GM03348 (cell line): ENCODE measurements around the gene TDRD12.
"Not testable (repeated sequence)": the region's sequence is repeated elsewhere in the genome, so short reads cannot be mapped to it uniquely, and the experiment has no call there.

ENCODE experiments used
- DNase-seq: peaks from one replicate; pipeline ENCODE4 v3.0.0; 2012; ENCODE audit warnings: low spot score

Gene TDRD12

GRCh38 chr19:32692727-32693061, 26.9 kb upstream of the TDRD12 start:
- no peak for DNase-seq

- not testable (repeated sequence) for DNase-seq
Observed at GRCh38 chr19:32693151-32694108, 26.1 kb upstream of the TDRD12 start.

DNA sequence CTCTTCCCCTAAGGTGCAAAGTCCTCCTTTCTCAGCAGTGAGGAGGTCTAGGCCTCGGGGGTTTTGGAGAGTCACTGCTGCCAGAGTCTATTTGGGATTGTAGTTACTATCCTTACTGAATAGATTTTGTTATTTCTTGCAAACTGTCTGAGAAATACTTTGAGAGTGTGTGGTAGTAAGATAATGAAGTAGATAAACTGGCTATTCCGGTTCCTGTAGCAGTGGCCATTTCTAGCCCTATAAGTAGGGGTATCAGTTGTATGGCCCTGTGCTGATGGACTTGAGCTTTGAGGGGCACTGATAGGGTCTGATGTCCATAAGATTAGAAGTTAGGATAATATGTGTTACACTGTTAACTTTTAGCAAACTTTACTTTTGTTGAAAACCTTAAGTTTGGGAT, 25.3 kb upstream of the TDRD12 start:
- DNase-seq = not testable (repeated sequence)

- DNase-seq = not testable (repeated sequence)
Observed at GRCh38 chr19:32694851-32695250, 24.7 kb upstream of the TDRD12 start.

- DNase-seq = not testable (repeated sequence)
Observed at GRCh38 chr19:32695506-32695905, 24.1 kb upstream of the TDRD12 start.

- not testable (repeated sequence) for DNase-seq
Observed at GRCh38 chr19:32696771-32697170, 22.8 kb upstream of the TDRD12 start.

- not testable (repeated sequence) for DNase-seq
Observed at GRCh38 chr19:32700129-32700528, 19.4 kb upstream of the TDRD12 start.

- DNase-seq = no peak
Observed at GRCh38 chr19:32702010-32702409, 17.6 kb upstream of the TDRD12 start.

DNA sequence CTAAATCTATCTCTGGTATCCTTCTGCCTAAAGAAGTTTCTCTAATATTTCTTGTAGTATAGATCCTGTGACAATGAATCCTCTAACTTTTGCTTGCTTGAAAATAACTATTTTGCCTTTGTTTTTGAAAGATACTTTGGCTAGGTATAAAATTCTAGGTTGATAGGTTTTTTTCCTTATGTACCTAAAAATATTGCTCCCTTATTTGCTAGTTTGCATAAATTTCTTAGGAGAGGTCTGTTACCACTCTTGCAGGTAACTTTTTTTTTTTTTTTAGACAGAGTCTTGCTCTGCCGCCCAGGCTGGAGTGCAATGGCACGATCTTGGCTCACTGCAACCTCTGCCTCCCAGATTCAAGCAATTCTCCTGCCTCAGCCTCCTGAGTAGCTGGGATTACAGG, 15.6 kb upstream of the TDRD12 start:
- not testable (repeated sequence) for DNase-seq

DNA sequence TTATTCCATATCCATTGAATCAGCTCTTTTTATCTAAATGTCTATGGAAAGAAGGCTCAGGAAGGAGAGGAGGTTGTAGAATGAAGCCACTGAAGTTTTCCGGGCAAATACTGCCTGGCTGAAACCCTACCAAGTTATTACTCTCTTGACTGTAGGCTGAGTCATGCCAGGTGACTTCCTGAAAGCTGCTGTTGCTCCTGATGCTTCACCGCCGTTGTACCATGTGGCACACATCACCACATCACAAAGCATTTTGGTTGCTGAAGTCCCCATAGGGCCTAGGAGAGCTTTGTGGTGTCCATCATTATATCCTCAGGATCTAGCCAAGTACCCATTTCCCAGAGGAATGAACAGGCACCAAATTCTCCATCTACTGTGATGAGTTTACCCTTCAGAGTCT, 11.1 kb upstream of the TDRD12 start:
- DNase-seq = no peak

- no peak for DNase-seq
Observed at GRCh38 chr19:32709032-32709431, 10.5 kb upstream of the TDRD12 start.

GRCh38 chr19:32711747-32712146, 7.8 kb upstream of the TDRD12 start:
- DNase-seq = no peak

DNA sequence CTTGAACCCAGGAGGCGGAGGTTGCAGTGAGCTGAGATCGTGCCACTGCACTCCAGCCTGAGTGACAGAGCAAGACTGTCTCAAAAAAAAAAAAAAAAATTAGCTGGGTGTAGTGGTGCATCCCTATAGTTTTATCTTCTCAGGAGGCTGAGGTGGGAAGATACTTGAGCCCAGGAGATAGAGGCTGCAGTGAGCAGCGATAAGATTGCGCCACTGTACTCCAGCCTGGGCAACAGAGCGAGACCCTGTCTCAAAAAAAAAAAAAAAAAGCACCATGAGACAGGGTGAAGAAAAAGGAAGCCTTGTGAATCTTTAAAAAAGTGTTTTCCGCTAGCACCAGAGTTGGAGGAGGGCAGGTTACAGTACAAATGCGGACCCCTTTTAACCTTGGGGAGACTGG, 3.4 kb upstream of the TDRD12 start:
- not testable (repeated sequence) for DNase-seq

DNA sequence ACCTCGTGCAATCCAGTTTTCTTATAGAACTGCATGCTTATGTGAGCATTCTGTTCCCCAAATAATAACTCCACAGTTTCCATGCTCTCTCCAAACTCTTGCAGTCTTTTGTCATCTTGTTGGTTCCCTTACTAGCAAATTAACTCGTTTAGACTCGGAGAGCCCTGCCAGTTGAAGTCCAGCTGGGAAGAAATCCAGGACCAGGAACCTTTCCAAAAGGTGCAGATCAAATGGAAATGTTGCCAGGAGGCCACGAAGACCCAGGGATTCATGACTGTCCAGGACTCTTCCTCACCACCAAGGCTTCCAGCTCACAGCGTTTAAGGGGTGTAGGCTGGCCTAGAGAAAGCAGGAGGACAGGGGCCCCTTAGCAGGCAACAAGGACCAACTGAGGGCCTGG, 2.1 kb upstream of the TDRD12 start:
- DNase-seq = no peak

DNA sequence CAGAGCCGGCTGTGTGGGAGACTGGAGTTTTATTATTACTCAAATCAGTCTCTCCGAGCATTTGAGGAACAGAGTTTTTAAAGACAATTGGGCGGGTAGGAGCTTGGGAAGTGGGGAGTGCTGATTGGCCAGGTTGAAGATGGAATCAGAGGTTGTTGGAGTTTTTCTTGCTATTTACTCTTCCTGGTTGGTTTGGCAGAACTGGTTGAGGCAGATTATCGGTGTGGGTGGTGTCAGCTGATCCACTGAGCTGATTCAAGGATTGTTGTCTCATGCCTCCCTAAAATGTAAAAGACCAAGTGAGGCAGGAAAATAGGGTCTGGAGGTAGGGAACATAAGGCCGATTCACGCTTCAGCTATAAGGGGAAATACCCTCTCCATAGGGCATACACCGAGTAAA, 1.3 kb upstream of the TDRD12 start:
- DNase-seq = no peak

- no peak for DNase-seq
Observed at GRCh38 chr19:32720216-32720935, 809 bp downstream of the TDRD12 start.

DNA sequence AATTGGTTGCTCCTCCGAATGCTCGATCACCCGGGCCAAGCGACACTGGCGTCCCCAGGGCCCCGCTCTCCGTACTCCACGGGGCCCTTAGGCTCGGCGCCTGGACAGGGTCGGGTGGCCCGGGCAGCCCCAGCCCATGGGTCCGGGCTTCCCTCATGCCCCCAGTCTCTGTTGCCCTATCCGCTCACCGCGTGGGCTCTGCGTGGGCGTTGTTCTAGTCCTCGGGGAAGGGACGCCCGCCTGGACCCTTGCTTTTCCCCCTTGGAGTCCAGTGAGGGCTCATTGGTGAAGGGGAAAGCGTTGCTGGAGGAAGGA, 1.3 kb downstream of the TDRD12 start:
- DNase-seq = no peak

- DNase-seq = no peak
Observed at GRCh38 chr19:32735936-32736335, 16.4 kb downstream of the TDRD12 start.

DNA sequence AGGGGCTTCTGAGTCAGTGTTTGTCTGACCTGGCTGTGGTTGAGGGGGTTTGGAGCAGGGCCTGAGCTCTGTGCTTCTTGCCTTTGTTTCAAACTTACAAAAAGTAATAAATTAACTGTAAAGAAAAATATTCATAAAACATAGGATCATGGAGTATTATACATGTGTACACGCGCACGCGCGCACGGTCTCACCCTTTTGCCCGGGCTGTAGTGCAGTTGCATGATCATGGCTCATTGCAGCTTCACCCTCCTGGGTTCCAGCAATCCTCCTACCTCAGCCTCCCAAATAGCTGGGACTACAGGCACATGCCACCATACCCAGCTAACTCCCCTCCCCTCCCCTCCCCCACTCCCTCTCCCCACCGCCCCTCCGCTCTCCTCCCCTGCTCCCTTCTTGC, 23.5 kb downstream of the TDRD12 start:
- no peak for DNase-seq

GRCh38 chr19:32743447-32743846, 23.9 kb downstream of the TDRD12 start:
- no peak for DNase-seq

DNA sequence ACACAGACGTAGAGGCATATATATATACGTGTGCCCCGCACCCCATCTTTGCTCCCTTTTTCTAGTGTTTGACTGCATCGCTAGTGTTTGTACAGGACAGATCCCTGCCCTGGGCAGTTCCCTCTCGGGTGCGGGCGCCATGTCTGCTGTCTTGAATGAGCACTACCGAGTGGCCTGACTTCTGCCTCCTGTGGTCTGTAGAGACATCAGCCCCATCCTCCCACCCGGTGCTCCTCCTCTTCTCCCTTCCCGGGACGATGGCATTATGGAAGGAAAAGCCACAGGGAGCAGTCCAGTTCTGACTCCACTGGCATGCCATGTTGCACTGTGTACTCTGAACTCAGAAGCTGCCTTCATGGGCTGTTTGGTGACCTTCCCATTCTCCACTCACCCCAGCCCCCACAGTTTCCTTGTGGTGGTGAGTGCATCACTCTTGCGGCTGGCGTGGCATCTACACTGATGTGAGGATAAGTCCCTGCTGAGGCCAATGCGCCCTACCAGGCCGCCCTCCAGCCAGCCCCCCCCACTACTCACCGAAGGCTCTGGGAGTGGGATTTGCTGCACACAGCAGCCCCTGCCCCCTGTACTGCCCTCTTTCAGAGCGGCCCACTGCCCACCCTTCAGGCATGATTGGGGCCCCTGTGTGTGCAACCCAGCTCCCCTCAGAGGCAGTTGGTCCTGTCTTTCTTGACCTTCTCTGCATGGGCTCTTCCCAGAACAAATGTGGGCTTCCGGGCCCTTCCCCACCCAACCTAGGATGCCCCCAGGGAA, 25.2 kb downstream of the TDRD12 start:
- no peak for DNase-seq

DNA sequence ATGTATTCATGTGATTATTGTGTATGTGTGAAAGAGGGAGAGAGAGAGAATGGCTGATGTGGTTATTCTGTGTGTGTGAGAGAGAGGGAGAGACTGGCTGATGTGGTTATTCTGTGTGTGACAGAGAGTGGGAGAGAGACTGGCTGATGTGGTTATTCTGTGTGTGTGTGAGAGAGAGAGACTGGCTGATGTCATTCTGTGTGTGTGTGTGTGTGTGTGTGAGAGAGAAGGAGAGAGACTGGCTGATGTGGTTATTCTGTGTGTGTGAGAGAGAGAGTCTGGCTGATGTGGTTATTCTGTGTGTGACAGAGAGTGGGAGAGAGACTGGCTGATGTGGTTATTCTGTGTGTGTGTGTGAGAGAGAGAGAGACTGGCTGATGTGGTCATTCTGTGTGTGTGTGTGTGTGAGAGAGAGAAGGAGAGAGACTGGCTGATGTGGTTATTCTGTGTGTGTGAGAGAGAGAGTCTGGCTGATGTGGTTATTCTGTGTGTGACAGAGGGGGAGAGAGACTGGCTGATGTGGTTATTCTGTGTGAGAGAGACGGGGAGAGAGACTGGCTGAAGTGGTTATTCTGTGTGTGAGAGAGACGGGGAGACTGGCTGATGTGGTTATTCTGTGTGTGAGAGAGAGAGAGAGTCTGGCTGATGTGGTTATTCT, 26.2 kb downstream of the TDRD12 start:
- DNase-seq = not testable (repeated sequence)
